A673 (cell line): ENCODE results near the gene KIF26B. TPM values are rescaled to one million over a fixed set of nuclear protein-coding genes. Genes with fewer than 3 reads are reported as not detected.

ENCODE experiments used
- BruUV-seq: library from RNA; stranded (reverse); fragments of 400-500 nt; replicated peaks from 2 replicates; lab custom pipeline; 2021; lab: Mats Ljungman, UMichigan
- CTCF ChIA-PET: fragments of 300-600 bp; sonication (Branson Sonifier 250); formaldehyde crosslinking; loops from one replicate; lab custom pipeline; 2022; ENCODE audit warnings: antibody characterized with exemption; lab: Charles Lee
- POLR2A ChIA-PET: fragments of 300-600 bp; sonication (Branson Sonifier 250); formaldehyde crosslinking; loops from one replicate; lab custom pipeline; 2022; ENCODE audit warnings: antibody characterized with exemption; ENCODE audit not compliant: low non-redundant PET; lab: Charles Lee
- DNase-seq: peaks from one replicate; pipeline ENCODE4 v3.0.0-alpha.2; 2015; ENCODE audit warnings: low spot score
- H3K27ac ChIP-seq: fragments of 200-600 bp; sonication (generic); 2 replicates; pipeline ENCODE4 v1.5.1; 2016; ENCODE audit warnings: mixed run types, low read depth, mild to moderate bottlenecking, mixed read lengths, antibody characterized with exemption, low read length; ENCODE audit not compliant: poor library complexity, severe bottlenecking
- H3K27me3 ChIP-seq: fragments of 200-600 bp; sonication (generic); replicated peaks from 2 replicates; pipeline ENCODE4 v1.6.1; 2017; ENCODE audit warnings: mixed run types, low read depth, mild to moderate bottlenecking, mixed read lengths, antibody characterized with exemption, low read length; ENCODE audit not compliant: insufficient read depth, poor library complexity
- H3K36me3 ChIP-seq: fragments of 200-600 bp; sonication (generic); 2 replicates; pipeline ENCODE4 v1.6.1; 2016; ENCODE audit warnings: mixed run types, mild to moderate bottlenecking, mixed read lengths, antibody characterized with exemption, low read length; ENCODE audit not compliant: insufficient read depth, poor library complexity, severe bottlenecking
- H3K4me1 ChIP-seq: fragments of 200-600 bp; sonication (generic); 2 replicates; pipeline ENCODE4 v1.6.1; 2017; ENCODE audit warnings: mixed run types, mild to moderate bottlenecking, mixed read lengths, antibody characterized with exemption, low read length; ENCODE audit not compliant: insufficient read depth, poor library complexity, severe bottlenecking
- H3K4me3 ChIP-seq: fragments of 200-600 bp; sonication (generic); 2 replicates; pipeline ENCODE4 v1.5.1; 2016; ENCODE audit warnings: low read depth, mixed run types, mild to moderate bottlenecking, mixed read lengths, low read length; ENCODE audit not compliant: poor library complexity, severe bottlenecking
- H3K9me3 ChIP-seq: fragments of 200-600 bp; sonication (generic); 2 replicates; pipeline ENCODE4 v1.6.1; 2016; ENCODE audit warnings: mixed run types, low read depth, mild to moderate bottlenecking, mixed read lengths, antibody characterized with exemption, low read length; ENCODE audit not compliant: poor library complexity, severe bottlenecking
- EZH2 ChIP-seq: fragments of 200-600 bp; sonication (generic); IDR thresholded peaks from 2 replicates; pipeline ENCODE4 v1.6.1; 2017; ENCODE audit warnings: borderline replicate concordance, low read depth, mild to moderate bottlenecking, mixed read lengths, antibody characterized with exemption, low read length; ENCODE audit not compliant: poor library complexity, severe bottlenecking
- intact Hi-C: fragments of 100-400 bp; cut with micrococcal nuclease; formaldehyde crosslinking; loops from one replicate; pipeline ENCODE4 v1.10.0; 2022; ENCODE audit not compliant: unreplicated experiment
- total RNA-seq: library from RNA; stranded (reverse); gene quantifications from 2 replicates; pipeline ENCODE4 v1.2.3, GENCODE V29; 2021
- TF ChIP-seq, protein P1 (sequence below): fragments of 300-800, 200-600 bp; sonication (generic); conservative IDR thresholded peaks from 2 replicates; pipeline ENCODE4 v1.5.1; 2017; ENCODE audit warnings: low read depth, mild to moderate bottlenecking, antibody characterized with exemption, low read length, moderate library complexity, mixed read lengths

Gene KIF26B
- total RNA-seq, 1 experiment from 2014 or later: not detected

DNA sequence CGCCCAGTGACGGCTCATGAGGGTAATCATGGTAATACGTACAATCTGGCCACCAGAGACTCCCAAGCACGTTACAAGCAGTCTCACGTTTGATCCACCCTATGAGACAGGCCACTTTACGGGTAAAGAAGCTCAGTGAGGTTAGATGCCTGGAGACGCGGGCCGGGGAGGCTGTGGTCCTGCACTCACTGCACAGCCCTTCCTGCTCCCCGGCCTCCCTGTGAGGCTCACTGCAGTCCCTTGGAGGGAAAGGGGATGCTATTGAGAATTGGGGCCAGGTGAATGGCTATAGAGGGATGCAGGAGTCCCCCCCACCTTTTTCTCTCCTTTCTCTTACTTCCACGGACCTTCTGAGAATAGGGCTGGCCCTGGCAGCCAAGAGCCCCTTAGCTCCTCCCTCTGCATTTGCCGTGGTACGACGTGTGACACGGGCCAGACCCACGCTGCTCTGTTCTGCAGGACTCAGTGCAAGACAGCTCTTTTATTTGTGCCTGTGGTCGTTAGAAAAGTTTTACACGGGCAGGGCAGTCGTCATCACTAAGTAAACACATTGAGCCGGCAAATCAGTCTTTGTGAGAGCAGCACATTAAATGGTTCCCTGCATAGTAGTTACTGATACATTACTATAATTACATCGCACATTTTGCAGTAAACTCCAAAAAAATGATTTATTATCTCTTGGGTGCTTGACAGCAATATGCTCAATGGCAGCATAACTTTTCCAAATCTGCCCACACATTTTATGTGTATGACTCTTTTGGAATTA is 18.8 kb downstream of the KIF26B start:
- DNase-seq: no peak
- TF ChIP-seq EZH2: no peak
- Histone ChIP-seq H3K36me3 (no peaks in the 10 kb centered on the region), H3K4me1 (no peaks in the 10 kb centered on the region), H3K27ac (no peak overlapping the region), H3K9me3 (no peaks in the 10 kb centered on the region), H3K27me3 (peaks cover 19% of the 10 kb centered on the region), H3K4me3 (no peak overlapping the region)
- CTCF ChIA-PET: no interaction called here
- POLR2A ChIA-PET: no interaction called here
- intact Hi-C loops: no loop called here
- no TSS peak for BruUV-seq

DNA sequence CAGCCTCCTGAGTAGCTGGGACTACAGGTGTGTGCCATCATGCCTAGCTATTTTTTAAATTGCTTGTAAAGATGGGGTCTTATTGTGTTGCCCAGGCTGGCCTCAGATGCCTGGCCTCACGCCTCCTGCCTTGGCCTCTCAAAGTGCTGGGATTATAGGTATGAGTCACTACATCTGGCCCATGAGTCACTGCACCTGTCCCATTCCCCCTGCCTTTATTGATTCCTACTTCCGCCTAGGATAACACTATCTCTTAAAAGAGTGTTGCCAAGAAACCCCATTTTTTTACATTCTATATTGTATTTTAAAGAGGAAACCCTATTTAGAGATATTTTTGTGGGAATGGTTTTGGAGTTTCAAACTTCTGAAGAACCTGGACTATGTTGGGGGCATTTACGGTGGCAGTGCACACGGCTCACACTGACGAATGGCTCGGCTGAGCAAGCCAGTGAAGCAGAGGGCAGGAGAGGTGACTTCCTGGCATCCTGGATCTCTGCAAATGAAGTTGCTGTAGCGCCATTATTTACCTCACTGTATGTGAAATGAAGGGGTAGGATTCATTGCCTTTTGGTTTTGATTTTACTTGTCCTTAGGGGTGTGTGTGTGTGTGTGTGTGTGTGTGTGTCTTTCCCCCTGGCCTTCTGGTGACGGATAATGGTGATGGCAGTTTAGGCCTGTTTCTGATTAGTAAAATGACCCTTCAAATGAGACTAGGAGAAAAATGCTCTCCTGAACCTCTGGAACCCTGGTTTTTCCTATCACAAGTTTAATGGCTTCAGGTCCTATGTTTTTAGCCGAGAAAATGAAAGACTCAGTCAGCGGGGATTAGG is 22.5 kb downstream of the KIF26B start:
- CTCF ChIA-PET: no interaction called here
- DNase-seq: no peak
- H3K4me1 ChIP-seq: no peaks in the 10 kb centered on the region
- intact Hi-C loops: no loop called here
- BruUV-seq: no TSS peak
- H3K36me3 ChIP-seq: no peaks in the 10 kb centered on the region
- no peaks in the 10 kb centered on the region for H3K9me3 ChIP-seq
- POLR2A ChIA-PET: no interaction called here
- peaks cover 17% of the 10 kb centered on the region for H3K27me3 ChIP-seq
- no peak overlapping the region for H3K4me3 ChIP-seq
- TF ChIP-seq EZH2: no peak
- TF ChIP-seq, protein P1, sequence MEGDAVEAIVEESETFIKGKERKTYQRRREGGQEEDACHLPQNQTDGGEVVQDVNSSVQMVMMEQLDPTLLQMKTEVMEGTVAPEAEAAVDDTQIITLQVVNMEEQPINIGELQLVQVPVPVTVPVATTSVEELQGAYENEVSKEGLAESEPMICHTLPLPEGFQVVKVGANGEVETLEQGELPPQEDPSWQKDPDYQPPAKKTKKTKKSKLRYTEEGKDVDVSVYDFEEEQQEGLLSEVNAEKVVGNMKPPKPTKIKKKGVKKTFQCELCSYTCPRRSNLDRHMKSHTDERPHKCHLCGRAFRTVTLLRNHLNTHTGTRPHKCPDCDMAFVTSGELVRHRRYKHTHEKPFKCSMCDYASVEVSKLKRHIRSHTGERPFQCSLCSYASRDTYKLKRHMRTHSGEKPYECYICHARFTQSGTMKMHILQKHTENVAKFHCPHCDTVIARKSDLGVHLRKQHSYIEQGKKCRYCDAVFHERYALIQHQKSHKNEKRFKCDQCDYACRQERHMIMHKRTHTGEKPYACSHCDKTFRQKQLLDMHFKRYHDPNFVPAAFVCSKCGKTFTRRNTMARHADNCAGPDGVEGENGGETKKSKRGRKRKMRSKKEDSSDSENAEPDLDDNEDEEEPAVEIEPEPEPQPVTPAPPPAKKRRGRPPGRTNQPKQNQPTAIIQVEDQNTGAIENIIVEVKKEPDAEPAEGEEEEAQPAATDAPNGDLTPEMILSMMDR: no peak
- H3K27ac ChIP-seq: no peak overlapping the region

GRCh38 chr1:245179706-245180105 is 24.9 kb downstream of the KIF26B start:
- Histone ChIP-seq H3K4me1 (no peaks in the 10 kb centered on the region), H3K4me3 (no peak overlapping the region), H3K27me3 (peaks cover 6% of the 10 kb centered on the region), H3K36me3 (no peaks in the 10 kb centered on the region), H3K9me3 (no peaks in the 10 kb centered on the region), H3K27ac (no peak overlapping the region)
- DNase-seq: no peak
- BruUV-seq: no TSS peak
- intact Hi-C loops: no loop called here
- no peak for TF ChIP-seq EZH2
- TF ChIP-seq, protein P1: no peak
- POLR2A ChIA-PET: no interaction called here
- CTCF ChIA-PET: no interaction called here
